RPMI8226 (cell line): Measurements from ENCODE around the gene ERC1.

Source experiments
- DNase-seq: peaks from one replicate; pipeline ENCODE4 v3.0.0-alpha.2; 2015

The ERC1 gene

GRCh38 chr12:1362143-1362662 lies 371.2 kb downstream of the ERC1 start:
- no peak for DNase-seq

GRCh38 chr12:1365703-1366102 lies 374.7 kb downstream of the ERC1 start:
- DNase-seq: no peak

- no peak for DNase-seq
Observed at GRCh38 chr12:1367331-1368291, 376.6 kb downstream of the ERC1 start.

- no peak for DNase-seq
Observed at GRCh38 chr12:1369460-1369859, 378.4 kb downstream of the ERC1 start.

GRCh38 chr12:1369938-1370500 lies 379.0 kb downstream of the ERC1 start:
- DNase-seq: no peak

GRCh38 chr12:1373901-1374735 lies 383.1 kb downstream of the ERC1 start:
- DNase-seq: no peak

GRCh38 chr12:1375323-1375722 lies 384.3 kb downstream of the ERC1 start:
- DNase-seq: no peak

GRCh38 chr12:1377117-1377516 lies 386.1 kb downstream of the ERC1 start:
- DNase-seq: no peak

GRCh38 chr12:1377681-1378080 lies 386.7 kb downstream of the ERC1 start:
- no peak for DNase-seq

- DNase-seq: no peak
Observed at GRCh38 chr12:1380171-1380851, 389.3 kb downstream of the ERC1 start.

- no peak for DNase-seq
Observed at GRCh38 chr12:1382151-1382550, 391.1 kb downstream of the ERC1 start.

- DNase-seq: no peak
Observed at GRCh38 chr12:1382826-1383225, 391.8 kb downstream of the ERC1 start.

- no peak for DNase-seq
Observed at GRCh38 chr12:1383758-1384157, 392.7 kb downstream of the ERC1 start.

- DNase-seq: no peak
Observed at GRCh38 chr12:1384910-1385309, 393.9 kb downstream of the ERC1 start.

- DNase-seq: no peak
Observed at GRCh38 chr12:1391722-1392121, 400.7 kb downstream of the ERC1 start.

- DNase-seq: no peak
Observed at GRCh38 chr12:1395421-1395955, 404.5 kb downstream of the ERC1 start.

- no peak for DNase-seq
Observed at GRCh38 chr12:1398673-1399072, 407.6 kb downstream of the ERC1 start.

GRCh38 chr12:1401891-1402290 lies 410.9 kb downstream of the ERC1 start:
- no peak for DNase-seq

GRCh38 chr12:1403417-1403816 lies 412.4 kb downstream of the ERC1 start:
- no peak for DNase-seq

- no peak for DNase-seq
Observed at GRCh38 chr12:1405619-1406018, 414.6 kb downstream of the ERC1 start.

GRCh38 chr12:1410794-1411193 lies 419.8 kb downstream of the ERC1 start:
- DNase-seq: no peak

- no peak for DNase-seq
Observed at GRCh38 chr12:1413930-1414329, 422.9 kb downstream of the ERC1 start.
